Progenitor cell of endocrine pancreas (in vitro differentiated cells): Measurements from ENCODE around the gene KCTD21. TPM values are rescaled to one million over a fixed set of nuclear protein-coding genes. Genes with fewer than 3 reads are reported as not detected.

Experiments
- DNase-seq: peaks from one replicate; pipeline ENCODE4 v3.0.0; 2021; ENCODE audit warnings: low spot score; ENCODE audit not compliant: unreplicated experiment
- H3K27ac Mint-ChIP-seq: 2 replicates; pipeline ENCODE4 v1.8.0; 2021; ENCODE audit warnings: mild to moderate bottlenecking, moderate library complexity, mixed read lengths
- H3K27me3 Mint-ChIP-seq: 2 replicates; pipeline ENCODE4 v1.8.0; 2021; ENCODE audit warnings: mixed read lengths
- H3K36me3 Mint-ChIP-seq: 2 replicates; pipeline ENCODE4 v1.8.0; 2022; ENCODE audit warnings: mixed read lengths; ENCODE audit not compliant: insufficient read depth
- H3K4me1 Mint-ChIP-seq: 2 replicates; pipeline ENCODE4 v1.8.0; 2021; ENCODE audit warnings: low read depth, mixed read lengths
- H3K4me3 Mint-ChIP-seq: 2 replicates; pipeline ENCODE4 v1.8.0; 2021; ENCODE audit warnings: low read depth, mild to moderate bottlenecking, moderate library complexity, mixed read lengths
- H3K9me3 Mint-ChIP-seq: 2 replicates; pipeline ENCODE4 v1.8.0; 2021; ENCODE audit warnings: low read depth, mixed read lengths
- CTCF ChIP-seq: fragments of 200-600 bp; sonication (generic); IDR thresholded peaks from one replicate; pipeline ENCODE4 v1.5.0; 2021; ENCODE audit warnings: antibody characterized with exemption, mild to moderate bottlenecking; ENCODE audit not compliant: unreplicated experiment
- total RNA-seq: library from RNA; stranded (reverse); gene quantifications from 2 replicates; pipeline ENCODE4 v1.2.1, GENCODE V29; 2021

Gene KCTD21
- total RNA-seq, 1 donor from 2014 or later: 7.4 TPM

- DNase-seq: no peak
- H3K27me3 Mint-ChIP-seq: no peaks in the 10 kb centered on the region
- H3K4me3 Mint-ChIP-seq: no peak overlapping the region
- no peak overlapping the region for H3K27ac Mint-ChIP-seq
- H3K4me1 Mint-ChIP-seq: peaks cover 6% of the 10 kb centered on the region
- H3K36me3 Mint-ChIP-seq: peaks cover 13% of the 10 kb centered on the region
- peaks cover 3% of the 10 kb centered on the region for H3K9me3 Mint-ChIP-seq
- TF ChIP-seq CTCF: no peak
Observed at GRCh38 chr11:78132475-78132874, 56.0 kb downstream of the KCTD21 start.

- H3K4me1 Mint-ChIP-seq: peaks cover 6% of the 10 kb centered on the region
- peaks cover 10% of the 10 kb centered on the region for H3K36me3 Mint-ChIP-seq
- no peak for TF ChIP-seq CTCF
- peaks cover 3% of the 10 kb centered on the region for H3K9me3 Mint-ChIP-seq
- no peaks in the 10 kb centered on the region for H3K27me3 Mint-ChIP-seq
- no peak overlapping the region for H3K4me3 Mint-ChIP-seq
- no peak for DNase-seq
- H3K27ac Mint-ChIP-seq: no peak overlapping the region
Observed at GRCh38 chr11:78131956-78132355, 56.5 kb downstream of the KCTD21 start.

GRCh38 chr11:78127403-78127802 lies 61.0 kb downstream of the KCTD21 start:
- H3K4me3 Mint-ChIP-seq: no peak overlapping the region
- peaks cover 4% of the 10 kb centered on the region for H3K36me3 Mint-ChIP-seq
- peaks cover 3% of the 10 kb centered on the region for H3K4me1 Mint-ChIP-seq
- no peak for TF ChIP-seq CTCF
- DNase-seq: no peak
- no peaks in the 10 kb centered on the region for H3K27me3 Mint-ChIP-seq
- H3K27ac Mint-ChIP-seq: no peak overlapping the region
- H3K9me3 Mint-ChIP-seq: no peaks in the 10 kb centered on the region

Other genes starting within 250 kb of the KCTD21 start
- gene INTS4, start 194.0 kb downstream of the KCTD21 start, total RNA-seq: 46.3 and 52.5 TPM in 2 replicates
- gene KCTD14, start 165.3 kb downstream of the KCTD21 start, total RNA-seq: 5.4 and 8.9 TPM in 2 replicates
- gene THRSP, start 124.8 kb downstream of the KCTD21 start, total RNA-seq: not detected in 2 replicates
- 177 TPM in 2 replicates for gene NDUFC2, start 108.8 kb downstream of the KCTD21 start, total RNA-seq
- gene ALG8, start 49.0 kb downstream of the KCTD21 start, total RNA-seq: 60.4 and 61.0 TPM in 2 replicates
- 14.7 and 16.5 TPM in 2 replicates for gene USP35, start 293 bp upstream of the KCTD21 start, total RNA-seq
- 33.6 and 37.6 TPM in 2 replicates for gene GAB2, start 229.2 kb upstream of the KCTD21 start, total RNA-seq